EH (cell line): ENCODE results near the gene SECISBP2L.

Experiments used
- DNase-seq: peaks from one replicate; pipeline ENCODE4 v3.0.0-alpha.2; 2015; ENCODE audit warnings: low read depth

The SECISBP2L gene

DNA sequence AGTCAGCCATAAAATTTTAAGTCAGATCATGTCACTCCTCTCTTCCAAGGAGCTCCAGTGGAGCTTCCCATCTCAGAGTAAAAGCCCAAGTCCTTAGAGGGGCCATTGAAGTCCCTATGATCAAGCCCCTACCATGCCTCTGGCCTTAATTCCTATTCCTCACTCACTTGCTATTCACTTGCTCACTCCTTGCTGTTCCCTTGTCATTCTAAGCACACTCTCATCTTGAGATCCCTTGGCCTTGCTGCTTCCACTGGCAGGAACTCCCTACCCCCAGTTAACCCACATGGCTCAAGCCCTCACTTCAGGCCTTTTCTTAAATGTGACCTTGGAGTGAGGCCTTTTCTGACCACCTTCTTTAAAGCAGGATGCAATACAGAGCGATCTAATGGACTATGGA is 12.3 kb upstream of the SECISBP2L start:
- no peak for DNase-seq

- no peak for DNase-seq
These were observed 9.4 kb upstream of the SECISBP2L start for GRCh38 chr15:49055630-49056029.

DNA sequence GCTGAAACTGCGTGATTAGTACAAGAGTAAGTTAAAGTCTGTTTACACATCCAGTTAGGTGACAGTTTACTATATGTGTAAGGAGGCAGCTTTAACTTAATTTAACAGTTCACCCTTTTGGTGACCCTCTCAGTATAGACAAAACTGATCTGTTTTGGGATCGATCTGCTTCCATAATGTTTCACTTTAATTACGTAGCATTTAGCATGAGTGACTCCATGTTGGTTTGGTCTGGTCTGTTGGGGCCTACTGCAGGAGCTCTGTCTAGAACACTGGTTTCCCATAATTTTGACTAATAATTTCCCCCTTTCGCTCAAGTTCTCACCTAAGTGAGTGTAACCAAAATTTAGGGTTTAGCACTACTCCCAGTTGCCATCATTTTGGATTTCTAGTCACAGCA is 6.4 kb upstream of the SECISBP2L start:
- no peak for DNase-seq

- no peak for DNase-seq
These were observed 1.2 kb upstream of the SECISBP2L start for GRCh38 chr15:49047456-49047855.

DNA sequence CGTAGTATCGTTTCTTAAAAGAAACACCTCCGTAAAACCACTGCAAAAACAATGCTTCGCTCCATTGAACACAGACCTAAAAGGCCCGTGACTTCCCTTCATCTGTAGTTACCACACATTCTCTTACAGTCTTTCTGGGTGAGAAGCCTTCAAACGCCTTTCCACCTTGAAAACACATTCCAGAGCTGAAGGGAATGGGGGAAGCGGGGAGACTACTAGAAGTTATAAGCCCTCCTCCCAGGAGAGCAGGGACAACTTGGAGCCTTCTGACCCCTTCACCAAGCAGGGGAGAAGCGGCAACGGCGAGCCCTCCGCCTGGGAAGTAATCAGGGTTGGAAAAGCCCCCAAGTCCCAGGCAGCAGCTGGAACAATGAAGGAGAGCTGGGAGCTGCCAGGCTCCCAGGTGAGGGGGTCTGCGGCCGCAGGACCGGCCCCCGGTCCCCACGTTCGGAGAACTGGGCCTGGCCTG is 461 bp downstream of the SECISBP2L start:
- DNase-seq: peak; percentile 41

GRCh38 chr15:49044766-49045606 is 1.3 kb downstream of the SECISBP2L start:
- DNase-seq: no peak

DNA sequence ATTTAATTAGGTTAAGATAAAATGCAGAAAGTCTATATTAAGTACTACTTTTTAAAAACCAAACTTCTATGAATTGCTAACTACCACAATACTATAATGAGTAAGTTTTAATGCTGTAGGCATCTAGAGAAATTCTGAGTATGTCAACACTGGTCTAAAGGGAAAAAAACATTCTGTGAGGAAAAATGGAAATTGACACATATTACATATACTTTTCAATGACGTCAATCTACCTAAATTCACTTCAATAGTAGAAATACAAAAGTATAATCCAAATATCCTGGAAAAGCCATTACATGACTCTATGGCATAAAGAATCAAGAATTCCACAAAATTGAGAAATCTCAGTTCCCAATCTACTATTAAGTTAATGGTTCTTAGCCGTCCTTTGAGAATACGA is 2.2 kb downstream of the SECISBP2L start:
- no peak for DNase-seq

GRCh38 chr15:49042165-49042564 is 4.1 kb downstream of the SECISBP2L start:
- no peak for DNase-seq

DNA sequence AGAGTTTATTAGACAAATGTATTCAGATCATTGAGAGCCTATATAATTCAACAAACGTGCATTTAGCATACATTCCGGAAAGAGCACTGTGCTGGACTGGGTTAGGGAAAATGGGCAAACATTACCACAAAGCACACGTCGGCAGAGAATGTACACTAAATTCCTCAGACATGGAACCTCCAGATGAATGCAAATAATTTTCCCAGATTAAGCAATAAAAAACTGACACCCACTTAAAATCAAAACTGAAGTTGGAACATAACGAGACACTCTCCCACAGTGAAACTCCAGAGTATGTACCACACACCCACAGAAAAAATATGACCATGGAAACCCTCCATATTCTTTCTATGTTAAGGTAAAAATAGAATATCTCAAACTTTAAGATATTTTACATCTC is 4.8 kb downstream of the SECISBP2L start:
- peak; percentile 44 for DNase-seq

DNA sequence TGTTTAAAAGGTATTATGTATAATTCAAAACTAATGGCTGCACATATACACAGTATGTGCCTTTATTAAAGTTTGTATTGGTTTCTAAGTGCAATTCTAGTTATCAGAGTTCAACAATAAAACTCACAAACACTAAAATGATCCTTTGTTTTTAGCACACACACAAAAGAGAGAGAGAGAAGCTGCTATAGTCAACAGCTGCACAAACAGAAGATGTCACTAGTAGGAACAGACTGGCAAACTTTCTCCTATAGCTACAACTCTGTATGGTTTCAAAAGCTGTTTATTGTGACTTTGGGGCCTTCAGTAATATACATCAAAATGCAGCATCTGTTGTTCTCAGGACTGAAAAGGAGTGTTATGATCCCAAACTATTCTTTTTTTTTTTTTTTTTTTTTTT is 6.1 kb downstream of the SECISBP2L start:
- no peak for DNase-seq

- DNase-seq: peak; percentile 32
These were observed 7.9 kb downstream of the SECISBP2L start for GRCh38 chr15:49038382-49038781.

DNA sequence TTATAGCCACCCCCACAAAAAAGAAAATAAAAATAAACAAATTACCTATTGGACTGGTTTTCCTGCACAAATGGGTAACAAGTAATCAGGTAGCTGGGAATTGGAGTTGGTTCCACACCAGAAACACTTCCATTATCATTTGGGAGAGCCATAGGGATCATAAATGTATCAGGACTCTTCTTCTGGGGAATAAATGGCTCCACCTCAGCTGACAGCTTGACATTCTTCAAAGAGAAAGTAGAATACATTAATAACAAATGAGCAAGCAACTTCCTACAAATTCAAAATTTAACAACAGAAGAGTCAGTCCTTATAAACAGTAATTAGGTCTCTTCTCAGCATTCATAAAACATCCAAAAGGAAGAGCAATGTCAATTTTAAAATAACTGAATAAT is 8.7 kb downstream of the SECISBP2L start:
- DNase-seq: peak; percentile 33

DNA sequence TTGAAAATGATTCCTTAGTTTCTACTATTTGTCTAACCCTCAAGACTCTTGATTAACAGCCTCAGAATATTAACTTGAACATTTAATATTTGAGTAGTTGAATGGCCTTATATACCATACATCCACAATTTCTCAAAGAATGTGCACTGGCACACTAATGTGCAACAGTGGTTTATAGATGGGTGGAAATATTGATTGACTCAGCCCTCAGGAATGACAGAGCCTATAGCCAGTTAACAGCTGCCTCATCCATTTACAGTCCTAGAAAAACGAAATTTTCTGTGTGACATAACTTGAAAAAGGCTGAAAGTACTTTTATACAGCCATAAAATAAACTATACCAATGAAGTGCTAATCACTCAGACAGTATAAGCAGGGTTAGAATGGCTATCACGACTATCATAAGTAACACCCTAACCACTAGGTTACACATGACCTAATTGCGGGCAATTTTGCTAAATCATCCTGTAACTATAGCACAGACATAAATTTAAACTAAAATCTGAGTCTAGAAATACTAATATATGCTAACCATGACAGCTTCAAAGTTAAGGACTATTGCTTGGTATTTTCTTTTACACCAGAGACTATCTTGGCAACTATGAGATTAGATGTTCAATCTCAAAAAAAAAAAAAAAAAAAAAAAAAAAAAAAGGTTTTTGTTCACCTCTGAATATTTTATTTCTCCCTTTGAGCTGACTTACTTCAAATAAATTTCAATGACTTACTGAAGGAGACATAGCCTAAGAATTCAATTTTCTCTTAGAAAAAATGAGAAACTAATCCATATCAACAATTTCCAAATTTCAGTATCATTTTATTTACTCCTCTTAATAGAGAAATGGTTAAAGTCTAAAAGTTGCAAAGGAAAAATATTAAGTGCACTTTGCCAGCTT is 9.3 kb downstream of the SECISBP2L start:
- DNase-seq: peak; percentile 79

GRCh38 chr15:49035825-49036224 is 10.4 kb downstream of the SECISBP2L start:
- DNase-seq: no peak

DNA sequence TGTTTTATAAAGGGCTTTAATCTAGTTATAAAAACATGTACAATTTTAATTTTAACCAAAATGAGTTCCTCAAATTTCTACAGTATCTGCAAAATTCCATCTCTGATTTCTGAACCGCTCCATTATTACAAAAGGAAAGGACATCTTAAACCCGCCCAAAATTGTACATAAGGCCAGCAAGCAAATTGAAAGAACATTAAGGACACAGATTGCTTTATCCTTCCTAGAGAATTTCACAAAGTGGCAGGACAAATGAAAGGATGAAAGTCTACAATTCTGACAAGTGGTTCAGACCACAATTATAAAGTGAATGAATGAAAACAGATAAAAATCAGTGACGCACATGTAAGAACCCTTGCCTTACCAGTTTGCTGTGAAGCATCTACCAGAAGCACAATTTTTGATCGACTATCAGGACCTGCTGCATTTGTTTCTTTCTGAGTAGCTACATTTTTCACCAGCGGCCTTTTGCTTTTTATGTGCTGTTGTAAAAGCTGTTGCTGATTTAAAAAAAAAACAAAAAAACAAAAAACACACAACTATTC is 13.6 kb downstream of the SECISBP2L start:
- DNase-seq: no peak

DNA sequence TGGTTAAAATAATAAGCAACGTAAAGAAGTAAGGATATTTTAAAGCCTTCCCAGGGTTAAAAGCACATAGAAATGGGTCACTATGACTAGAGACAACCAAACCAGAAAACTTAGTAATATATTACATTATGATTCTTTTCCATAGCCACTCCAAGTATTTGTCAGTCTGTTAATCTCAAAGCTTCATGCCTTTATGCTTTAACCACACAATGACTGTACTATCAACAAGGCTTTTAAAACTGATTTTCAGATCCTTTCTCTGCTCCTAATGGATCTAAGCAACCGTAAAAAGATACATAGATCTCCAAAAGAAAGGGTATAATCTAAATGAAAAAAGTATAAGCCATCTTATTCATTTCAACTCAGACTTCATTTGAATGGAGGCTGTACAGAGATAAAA is 14.4 kb downstream of the SECISBP2L start:
- no peak for DNase-seq

DNA sequence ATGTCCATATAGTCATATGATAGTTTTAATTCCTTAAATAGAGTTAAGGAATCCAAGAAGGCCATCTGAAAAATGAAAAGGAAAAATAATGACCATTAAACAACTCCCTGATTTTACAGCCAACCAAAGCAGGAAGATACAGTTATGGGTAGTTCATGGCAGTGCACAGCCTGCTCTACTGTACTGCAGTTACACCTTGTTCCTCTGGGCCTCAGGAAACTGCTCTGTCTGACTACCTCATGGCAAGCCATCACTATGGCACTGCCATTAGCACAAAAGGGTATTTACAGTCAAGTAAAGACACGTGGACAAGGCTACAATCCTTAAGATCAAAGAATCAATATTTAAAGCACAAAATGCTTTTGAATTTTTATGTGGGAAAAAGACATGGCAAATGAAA is 19.5 kb downstream of the SECISBP2L start:
- no peak for DNase-seq

GRCh38 chr15:49024840-49025239 is 21.4 kb downstream of the SECISBP2L start:
- no peak for DNase-seq

GRCh38 chr15:49023354-49023753 is 22.9 kb downstream of the SECISBP2L start:
- no peak for DNase-seq

- no peak for DNase-seq
These were observed 30.4 kb downstream of the SECISBP2L start for GRCh38 chr15:49015896-49016295.

DNA sequence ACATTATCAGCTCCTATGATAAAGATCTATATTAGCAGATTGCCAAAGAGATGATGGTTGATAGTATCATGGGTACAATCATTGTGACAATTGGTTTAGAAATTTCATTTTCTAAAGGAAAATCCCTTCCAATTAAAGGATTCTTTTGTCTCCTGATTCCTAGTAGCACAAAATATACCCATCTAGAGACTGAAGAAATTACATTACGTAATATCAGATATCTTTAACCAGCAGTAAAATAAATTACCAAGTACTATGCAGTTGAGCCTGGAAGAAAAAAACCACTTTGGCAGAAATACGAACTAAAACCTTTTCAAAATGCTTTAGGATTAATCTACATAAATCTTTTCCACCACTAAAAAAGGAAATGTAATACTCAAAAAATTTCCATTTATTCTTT is 46.9 kb downstream of the SECISBP2L start:
- no peak for DNase-seq

- DNase-seq: peak; percentile 62
These were observed 50.0 kb downstream of the SECISBP2L start for GRCh38 chr15:48996276-48996675.

DNA sequence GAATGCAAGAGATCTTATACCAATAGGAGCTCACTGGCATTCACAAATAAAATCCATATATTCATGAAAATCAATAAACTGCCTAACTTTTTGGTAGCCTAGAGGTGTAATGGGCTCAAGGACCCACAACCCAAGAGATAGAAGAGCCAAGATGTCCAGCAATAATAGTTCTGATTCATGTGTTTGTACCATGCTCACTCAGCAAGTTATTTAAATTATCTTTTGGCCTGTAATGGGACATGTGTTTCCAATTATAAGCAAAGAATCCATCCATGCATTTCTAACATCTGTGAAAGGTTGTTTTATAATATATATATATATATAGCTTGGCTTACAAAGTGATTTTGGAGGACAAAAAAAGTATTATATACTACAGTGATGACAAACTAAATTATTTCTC is 52.9 kb downstream of the SECISBP2L start:
- peak; percentile 25 for DNase-seq
